Cardiac fibroblast (primary cell): ENCODE data around the gene PPEF1.

Experiments used
- DNase-seq, 2 donors: peaks; one replicate each; pipeline versions ENCODE4 v3.0.0 to v3.0.0-alpha.2; 2010; ENCODE audit warnings: low read depth in 2 of 2
- H3K4me3 ChIP-seq, 2 donors: replicated peaks in 1 of 2; 1 replicate in 1 of 2; 2 replicates in 1 of 2; pipeline ENCODE4 v1.5.1; 2011; ENCODE audit warnings: low read depth in 2 of 2, low read length in 2 of 2, mild to moderate bottlenecking in 2 of 2, moderate library complexity in 1 of 2
- CTCF ChIP-seq: IDR thresholded peaks from one replicate; pipeline ENCODE4 v1.5.1; 2011; ENCODE audit warnings: low read depth, mild to moderate bottlenecking, low read length, inconsistent platforms

PPEF1 gene

GRCh38 chrX:18871970-18872369, 164.5 kb downstream of the PPEF1 start:
- no peak for DNase-seq
- H3K4me3 ChIP-seq = no peak overlapping the region
- no peak for TF ChIP-seq CTCF

GRCh38 chrX:18872621-18873020, 165.2 kb downstream of the PPEF1 start:
- no peak for TF ChIP-seq CTCF
- H3K4me3 ChIP-seq = no peak overlapping the region
- DNase-seq = no peak

- peak; percentile 71 to 72 for DNase-seq
- TF ChIP-seq CTCF = no peak
- peak overlapping the region; percentile 5 to 11 for H3K4me3 ChIP-seq
Observed at GRCh38 chrX:18873189-18873791, 165.8 kb downstream of the PPEF1 start.

- DNase-seq = no peak
- no peak overlapping the region for H3K4me3 ChIP-seq
- TF ChIP-seq CTCF = no peak
Observed at GRCh38 chrX:18873836-18874235, 166.4 kb downstream of the PPEF1 start.

GRCh38 chrX:18874560-18875255, 167.3 kb downstream of the PPEF1 start:
- no peak for TF ChIP-seq CTCF
- DNase-seq = no peak
- H3K4me3 ChIP-seq = no peak overlapping the region

- no peak for TF ChIP-seq CTCF
- no peak overlapping the region for H3K4me3 ChIP-seq
- no peak for DNase-seq
Observed at GRCh38 chrX:18875256-18875878, 167.9 kb downstream of the PPEF1 start.
